NB4 (cell line): ENCODE results near the gene WDR13.
A peak's percentile ranks its signal among the peaks of the same experiment; 100 is the strongest.

ENCODE experiments used
- POLR2A ChIP-seq: IDR thresholded peaks from 2 replicates; pipeline ENCODE4 v1.6.1; 2011; ENCODE audit warnings: mild to moderate bottlenecking; ENCODE audit not compliant: insufficient read length; ENCODE audit errors: extremely low read depth
- TF ChIP-seq, protein P1 (sequence below): IDR thresholded peaks from 2 replicates; pipeline ENCODE4 v1.6.1; 2011; ENCODE audit warnings: low read depth, low read length
- TF ChIP-seq, protein P2 (sequence below): IDR thresholded peaks from one replicate; pipeline ENCODE4 v1.5.1; 2012; ENCODE audit warnings: low read depth, low read length

DNA sequence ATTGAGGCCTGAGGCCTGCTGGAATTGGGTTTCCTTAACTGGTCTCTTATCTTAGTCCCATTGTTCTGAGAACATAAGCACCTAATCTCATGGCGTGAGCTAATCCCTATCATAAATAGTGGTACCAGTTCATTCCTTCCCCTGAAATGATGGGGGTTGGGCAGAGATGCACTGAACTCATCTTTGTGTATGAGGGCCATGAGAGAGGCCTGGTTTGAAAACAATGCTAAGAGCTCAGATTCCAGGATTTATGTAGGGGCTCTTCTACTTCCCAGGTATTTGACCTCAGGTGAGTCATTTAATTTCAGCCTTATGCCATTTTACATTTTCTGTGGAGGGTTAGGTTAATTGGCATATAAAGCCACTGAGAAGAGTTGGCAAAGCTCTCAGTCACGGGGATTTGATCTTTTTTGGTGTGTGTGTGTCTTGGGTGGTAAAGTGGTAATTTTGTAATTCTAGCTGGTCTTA is 18.6 kb upstream of the WDR13 start:
- TF ChIP-seq, protein P1, sequence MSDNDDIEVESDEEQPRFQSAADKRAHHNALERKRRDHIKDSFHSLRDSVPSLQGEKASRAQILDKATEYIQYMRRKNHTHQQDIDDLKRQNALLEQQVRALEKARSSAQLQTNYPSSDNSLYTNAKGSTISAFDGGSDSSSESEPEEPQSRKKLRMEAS, result no peak
- TF ChIP-seq, protein P2, sequence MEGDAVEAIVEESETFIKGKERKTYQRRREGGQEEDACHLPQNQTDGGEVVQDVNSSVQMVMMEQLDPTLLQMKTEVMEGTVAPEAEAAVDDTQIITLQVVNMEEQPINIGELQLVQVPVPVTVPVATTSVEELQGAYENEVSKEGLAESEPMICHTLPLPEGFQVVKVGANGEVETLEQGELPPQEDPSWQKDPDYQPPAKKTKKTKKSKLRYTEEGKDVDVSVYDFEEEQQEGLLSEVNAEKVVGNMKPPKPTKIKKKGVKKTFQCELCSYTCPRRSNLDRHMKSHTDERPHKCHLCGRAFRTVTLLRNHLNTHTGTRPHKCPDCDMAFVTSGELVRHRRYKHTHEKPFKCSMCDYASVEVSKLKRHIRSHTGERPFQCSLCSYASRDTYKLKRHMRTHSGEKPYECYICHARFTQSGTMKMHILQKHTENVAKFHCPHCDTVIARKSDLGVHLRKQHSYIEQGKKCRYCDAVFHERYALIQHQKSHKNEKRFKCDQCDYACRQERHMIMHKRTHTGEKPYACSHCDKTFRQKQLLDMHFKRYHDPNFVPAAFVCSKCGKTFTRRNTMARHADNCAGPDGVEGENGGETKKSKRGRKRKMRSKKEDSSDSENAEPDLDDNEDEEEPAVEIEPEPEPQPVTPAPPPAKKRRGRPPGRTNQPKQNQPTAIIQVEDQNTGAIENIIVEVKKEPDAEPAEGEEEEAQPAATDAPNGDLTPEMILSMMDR, result no peak
- peak; percentile 17 for TF ChIP-seq POLR2A
